GM12874 (cell line): Measurements from ENCODE around the gene GJB1.

ENCODE experiments used
- TF ChIP-seq, protein P1 (sequence below): IDR thresholded peaks from 2 replicates; pipeline ENCODE4 v1.5.1; 2011; ENCODE audit warnings: low read depth, mild to moderate bottlenecking, control low read depth, low read length, moderate library complexity; ENCODE audit not compliant: insufficient read depth

Gene GJB1

DNA sequence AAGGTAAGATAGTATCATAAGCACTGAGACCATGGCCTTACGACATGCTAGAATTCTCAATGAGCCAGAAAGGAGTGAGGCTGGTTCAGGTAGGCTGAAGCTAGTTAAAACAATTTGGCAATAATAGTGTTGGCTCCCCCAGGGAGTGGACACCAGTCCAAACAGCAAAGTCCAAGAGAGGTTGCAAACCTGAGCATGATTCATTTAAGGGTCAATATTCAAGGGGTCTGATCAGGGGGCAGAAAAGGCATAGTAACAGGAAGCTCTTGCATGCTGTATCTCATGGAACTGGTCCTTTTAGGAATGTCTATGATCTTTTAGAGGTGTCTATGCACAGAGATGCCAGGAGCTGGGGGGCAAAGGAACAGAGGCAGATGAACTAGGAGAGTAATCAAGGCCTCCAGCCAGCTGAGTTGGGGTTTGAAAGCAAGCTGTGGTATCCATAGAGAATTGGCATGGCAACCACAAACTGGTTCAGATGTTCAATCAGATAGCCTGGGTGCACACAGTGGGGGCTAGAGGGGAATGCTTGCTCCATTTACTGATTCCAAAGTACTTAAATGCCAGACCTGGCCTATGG lies 5.1 kb downstream of the GJB1 start:
- TF ChIP-seq, protein P1, sequence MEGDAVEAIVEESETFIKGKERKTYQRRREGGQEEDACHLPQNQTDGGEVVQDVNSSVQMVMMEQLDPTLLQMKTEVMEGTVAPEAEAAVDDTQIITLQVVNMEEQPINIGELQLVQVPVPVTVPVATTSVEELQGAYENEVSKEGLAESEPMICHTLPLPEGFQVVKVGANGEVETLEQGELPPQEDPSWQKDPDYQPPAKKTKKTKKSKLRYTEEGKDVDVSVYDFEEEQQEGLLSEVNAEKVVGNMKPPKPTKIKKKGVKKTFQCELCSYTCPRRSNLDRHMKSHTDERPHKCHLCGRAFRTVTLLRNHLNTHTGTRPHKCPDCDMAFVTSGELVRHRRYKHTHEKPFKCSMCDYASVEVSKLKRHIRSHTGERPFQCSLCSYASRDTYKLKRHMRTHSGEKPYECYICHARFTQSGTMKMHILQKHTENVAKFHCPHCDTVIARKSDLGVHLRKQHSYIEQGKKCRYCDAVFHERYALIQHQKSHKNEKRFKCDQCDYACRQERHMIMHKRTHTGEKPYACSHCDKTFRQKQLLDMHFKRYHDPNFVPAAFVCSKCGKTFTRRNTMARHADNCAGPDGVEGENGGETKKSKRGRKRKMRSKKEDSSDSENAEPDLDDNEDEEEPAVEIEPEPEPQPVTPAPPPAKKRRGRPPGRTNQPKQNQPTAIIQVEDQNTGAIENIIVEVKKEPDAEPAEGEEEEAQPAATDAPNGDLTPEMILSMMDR, result no peak

DNA sequence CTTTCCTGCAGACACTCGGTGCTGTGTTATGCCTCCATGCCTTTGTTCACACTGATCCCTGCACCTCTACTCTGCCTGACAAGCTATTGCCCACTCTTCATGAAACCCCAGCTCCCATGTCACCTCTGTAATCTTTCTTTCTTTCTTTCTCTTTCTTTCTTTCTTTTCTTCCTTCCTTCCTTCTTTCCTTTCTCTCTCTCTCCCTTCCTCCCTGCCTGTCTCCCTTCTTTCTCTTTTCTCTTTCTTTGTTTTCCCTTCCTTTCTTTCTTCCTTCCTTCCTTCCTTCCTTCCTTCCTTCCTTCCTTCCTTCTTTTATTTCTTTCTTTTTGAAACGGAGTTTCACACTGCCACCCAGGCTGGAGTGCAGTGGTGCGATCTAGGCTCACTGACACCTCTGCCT lies 12.5 kb downstream of the GJB1 start:
- TF ChIP-seq, protein P1, result no peak

DNA sequence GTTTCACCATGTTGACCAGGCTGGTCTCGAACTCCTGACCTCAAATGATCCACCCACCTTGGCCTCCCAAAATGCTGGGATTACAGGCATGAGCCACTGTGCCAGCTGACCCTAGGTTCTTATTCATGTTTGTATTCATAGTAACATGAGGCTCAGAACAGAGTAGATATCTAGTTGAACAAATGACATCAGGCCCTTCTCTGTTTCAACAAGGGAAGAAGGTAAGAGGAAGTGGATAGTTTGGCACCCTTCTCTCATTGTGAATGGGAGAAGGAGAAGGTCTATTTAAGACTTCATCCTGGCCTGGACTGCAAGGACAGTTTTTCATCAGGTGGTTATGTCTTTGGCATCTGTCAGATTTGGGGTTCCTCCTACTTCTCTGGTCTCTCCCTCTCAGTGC lies 13.8 kb downstream of the GJB1 start:
- TF ChIP-seq, protein P1, result no peak

DNA sequence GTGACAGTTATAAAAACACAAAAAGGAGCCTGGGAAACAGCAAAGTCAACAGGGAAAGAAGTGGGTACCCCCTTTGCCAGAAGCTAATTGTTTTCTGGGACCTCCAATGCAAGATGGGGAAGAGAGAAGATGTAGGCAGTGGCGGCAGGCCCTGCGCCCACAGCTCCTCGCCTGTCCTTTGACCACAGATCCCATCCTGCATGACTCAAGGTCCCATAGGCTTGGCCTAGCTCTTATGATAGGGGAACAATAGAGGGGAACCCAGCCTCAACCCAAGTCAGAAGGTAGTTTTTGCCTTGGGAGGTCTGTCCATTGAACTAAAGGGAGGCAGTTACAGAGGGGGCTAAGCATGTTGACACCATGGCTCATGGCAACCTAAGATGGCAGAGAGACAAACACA lies 16.8 kb downstream of the GJB1 start:
- TF ChIP-seq, protein P1, result no peak

DNA sequence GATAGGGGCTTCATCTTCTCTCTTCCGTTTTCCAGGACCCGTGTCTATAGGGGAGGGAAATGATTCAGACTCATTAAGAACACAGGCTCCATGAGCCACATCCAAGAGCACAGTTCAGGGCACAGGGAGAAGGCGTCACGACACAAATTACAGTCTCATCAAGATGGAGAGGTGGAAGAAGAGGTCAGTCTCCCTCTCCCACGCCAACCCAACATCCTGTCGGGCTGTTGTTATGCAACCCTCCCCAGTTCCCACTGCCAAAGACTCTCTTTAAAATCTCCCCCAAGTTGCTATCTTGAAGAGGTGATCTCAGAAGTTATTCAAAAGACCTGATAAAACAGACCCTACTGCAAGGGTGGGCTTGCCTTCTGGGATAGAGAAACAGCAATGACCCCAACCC lies 18.3 kb downstream of the GJB1 start:
- TF ChIP-seq, protein P1, result no peak

DNA sequence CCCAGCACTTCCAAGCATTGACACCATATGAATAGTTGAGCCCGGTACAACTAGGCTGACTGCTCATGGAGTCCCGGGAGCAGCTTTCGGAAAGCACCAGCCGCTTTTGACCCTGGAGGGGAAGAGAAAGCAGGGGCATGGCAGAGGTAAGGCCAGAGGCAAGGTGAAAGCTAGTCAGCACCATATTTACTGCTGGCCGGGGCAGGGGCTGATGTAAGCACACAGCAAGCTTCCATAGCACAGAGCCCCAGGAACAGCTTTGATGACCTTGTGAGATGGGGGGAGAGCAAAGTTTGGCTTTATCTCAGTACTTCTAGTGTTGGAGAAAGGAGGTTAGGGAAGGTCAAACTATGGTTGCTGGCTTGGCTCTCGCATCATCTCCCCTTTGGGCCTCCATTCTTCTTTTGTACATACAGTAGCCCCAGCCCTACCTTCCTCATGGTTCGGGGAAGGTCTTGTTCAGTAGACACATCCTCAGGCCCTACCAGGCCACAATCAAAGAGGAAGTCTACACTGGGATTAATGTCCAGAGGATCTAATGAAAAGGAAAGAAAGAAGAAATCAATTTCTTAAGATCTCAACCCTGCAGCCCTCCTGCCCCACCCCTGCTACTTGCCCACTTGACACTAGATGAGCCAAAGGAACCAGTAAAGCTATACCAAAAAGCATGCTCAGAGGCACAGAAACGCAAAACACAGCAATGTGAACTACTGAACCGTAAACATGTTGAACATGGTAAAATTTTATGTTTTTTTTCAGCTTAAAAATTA lies 21.5 kb downstream of the GJB1 start:
- TF ChIP-seq, protein P1, result no peak

DNA sequence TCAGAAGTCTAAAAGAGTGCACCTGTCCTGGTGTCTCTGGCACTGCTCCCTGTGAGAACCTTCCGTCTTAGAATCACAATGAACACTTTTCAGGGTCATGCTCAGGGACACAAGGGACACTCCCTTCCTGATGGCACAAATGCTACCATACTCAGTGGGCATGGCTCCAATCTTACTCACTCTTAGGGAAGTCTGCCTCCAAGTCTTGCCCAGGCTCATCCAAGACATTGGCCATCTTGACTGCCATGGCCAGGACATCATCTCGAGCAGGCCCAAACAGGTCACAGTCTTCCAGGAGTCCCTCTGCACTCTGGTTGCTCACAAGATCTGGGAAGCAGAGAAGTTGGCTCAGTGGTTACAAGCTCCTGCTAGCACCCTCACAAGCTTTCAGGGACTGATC lies 22.1 kb downstream of the GJB1 start:
- TF ChIP-seq, protein P1, result no peak
